ENCODE data around the gene AADACL3.
"Not testable (repeated sequence)": the region's sequence is repeated elsewhere in the genome, so short reads cannot be mapped to it uniquely, and the experiment has no call there.

AADACL3 gene, protein sequence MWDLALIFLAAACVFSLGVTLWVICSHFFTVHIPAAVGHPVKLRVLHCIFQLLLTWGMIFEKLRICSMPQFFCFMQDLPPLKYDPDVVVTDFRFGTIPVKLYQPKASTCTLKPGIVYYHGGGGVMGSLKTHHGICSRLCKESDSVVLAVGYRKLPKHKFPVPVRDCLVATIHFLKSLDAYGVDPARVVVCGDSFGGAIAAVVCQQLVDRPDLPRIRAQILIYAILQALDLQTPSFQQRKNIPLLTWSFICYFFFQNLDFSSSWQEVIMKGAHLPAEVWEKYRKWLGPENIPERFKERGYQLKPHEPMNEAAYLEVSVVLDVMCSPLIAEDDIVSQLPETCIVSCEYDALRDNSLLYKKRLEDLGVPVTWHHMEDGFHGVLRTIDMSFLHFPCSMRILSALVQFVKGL

DNA sequence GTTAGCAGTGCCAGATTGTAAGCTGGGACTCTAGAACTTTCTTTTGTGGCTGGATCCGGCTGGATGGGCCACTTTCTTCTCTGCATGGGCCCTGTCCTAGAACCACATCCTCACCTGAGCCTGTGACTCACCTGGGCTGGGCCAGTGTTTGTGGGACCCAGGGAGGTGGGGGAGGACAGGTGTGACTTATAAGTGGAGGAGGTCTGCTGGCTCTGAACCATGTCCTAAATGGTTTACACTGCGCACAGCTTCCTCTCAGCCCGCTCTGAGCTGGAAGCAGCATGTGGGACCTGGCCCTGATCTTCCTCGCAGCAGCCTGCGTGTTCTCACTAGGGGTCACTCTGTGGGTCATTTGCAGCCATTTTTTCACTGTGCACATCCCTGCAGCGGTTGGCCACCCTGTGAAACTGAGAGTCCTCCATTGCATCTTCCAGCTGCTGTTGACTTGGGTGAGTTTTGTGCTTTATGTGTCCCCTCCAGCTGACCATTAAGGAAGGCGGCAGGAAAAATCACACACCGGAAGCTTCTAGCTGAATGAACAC is at the start of gene AADACL3:
AADACL3 (plus strand) TSS at position 215 of the 542 bp plus-strand sequence; CDS start at position 282, 67 bp downstream.
- H3K4me3 ChIP-seq (ENCODE audit: low read length) = no peak within 1 kb of the TSS
- TF ChIP-seq, protein P1, sequence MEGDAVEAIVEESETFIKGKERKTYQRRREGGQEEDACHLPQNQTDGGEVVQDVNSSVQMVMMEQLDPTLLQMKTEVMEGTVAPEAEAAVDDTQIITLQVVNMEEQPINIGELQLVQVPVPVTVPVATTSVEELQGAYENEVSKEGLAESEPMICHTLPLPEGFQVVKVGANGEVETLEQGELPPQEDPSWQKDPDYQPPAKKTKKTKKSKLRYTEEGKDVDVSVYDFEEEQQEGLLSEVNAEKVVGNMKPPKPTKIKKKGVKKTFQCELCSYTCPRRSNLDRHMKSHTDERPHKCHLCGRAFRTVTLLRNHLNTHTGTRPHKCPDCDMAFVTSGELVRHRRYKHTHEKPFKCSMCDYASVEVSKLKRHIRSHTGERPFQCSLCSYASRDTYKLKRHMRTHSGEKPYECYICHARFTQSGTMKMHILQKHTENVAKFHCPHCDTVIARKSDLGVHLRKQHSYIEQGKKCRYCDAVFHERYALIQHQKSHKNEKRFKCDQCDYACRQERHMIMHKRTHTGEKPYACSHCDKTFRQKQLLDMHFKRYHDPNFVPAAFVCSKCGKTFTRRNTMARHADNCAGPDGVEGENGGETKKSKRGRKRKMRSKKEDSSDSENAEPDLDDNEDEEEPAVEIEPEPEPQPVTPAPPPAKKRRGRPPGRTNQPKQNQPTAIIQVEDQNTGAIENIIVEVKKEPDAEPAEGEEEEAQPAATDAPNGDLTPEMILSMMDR (IDR thresholded peaks at IDR 0.05; ENCODE audit: insufficient read depth, low read depth, low read length, missing control alignments) = no peak
- DNase-seq (ENCODE audit: low read depth) = no peak

DNA sequence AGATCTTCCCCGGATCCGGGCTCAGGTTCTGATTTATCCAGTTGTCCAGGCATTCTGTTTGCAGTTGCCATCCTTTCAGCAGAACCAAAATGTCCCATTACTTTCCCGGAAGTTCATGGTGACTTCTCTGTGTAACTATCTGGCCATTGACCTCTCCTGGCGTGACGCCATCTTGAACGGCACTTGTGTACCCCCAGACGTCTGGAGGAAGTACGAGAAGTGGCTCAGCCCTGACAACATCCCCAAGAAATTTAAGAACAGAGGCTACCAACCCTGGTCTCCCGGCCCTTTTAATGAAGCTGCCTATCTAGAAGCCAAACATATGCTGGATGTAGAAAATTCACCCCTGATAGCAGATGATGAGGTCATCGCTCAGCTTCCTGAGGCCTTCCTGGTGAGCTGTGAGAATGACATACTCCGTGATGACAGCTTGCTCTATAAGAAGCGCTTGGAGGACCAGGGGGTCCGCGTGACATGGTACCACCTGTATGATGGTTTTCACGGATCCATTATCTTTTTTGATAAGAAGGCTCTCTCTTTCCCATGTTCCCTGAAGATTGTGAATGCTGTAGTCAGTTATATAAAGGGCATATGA is 49.7 kb upstream of the AADACL3 start:
- H3K4me3 ChIP-seq (ENCODE audit: low read length) = no peak overlapping the region
- TF ChIP-seq, protein P1 (IDR thresholded peaks at IDR 0.05; ENCODE audit: insufficient read depth, low read depth, low read length, missing control alignments) = no peak
- DNase-seq (ENCODE audit: low read depth) = no peak

DNA sequence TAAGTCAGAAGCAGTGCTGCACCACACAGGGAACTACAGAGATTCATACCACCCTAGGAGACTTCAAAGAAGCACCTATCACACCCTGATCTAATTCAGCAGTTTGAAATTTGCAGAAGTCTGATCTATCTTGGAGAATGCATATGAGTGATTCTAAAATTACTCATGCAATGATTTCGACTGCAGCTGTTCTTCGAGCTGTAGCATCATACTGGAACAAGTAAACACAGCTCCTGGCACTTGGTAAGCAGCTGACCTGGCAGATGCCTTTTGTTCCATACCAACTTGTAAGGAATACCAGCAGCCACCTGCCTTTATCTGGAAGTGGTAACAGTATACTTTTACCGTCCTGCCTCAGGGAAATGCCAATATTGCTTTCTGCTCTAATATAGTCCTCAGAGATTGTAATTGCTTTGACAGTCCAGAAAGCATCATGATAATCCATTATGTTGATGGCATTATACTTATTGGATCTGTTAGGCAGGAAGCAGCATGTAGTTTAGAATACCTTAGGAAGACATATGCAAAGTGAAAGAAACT is 46.3 kb upstream of the AADACL3 start:
- H3K4me3 ChIP-seq (ENCODE audit: low read length) = no peak overlapping the region
- TF ChIP-seq, protein P1 (IDR thresholded peaks at IDR 0.05; ENCODE audit: insufficient read depth, low read depth, low read length, missing control alignments) = no peak
- DNase-seq (ENCODE audit: low read depth) = peak; percentile 26

DNA sequence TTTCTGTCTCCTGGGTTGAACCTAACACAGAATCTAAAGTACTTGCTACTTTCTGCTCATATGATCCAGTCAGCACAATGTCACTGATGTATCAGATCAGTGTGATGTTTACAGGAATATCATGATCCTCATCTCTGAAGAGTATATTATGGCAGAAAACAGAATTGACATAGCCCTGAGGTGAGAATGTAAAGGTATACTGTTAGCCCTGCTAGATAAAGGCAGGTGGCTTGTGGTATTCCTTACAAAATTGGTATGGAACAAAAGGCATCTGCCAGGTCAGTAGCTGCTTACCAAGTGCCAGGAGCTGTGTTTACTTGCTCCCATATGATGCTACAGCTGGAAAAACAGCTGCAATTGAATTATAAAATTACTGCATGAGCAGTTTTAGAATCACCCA is 41.6 kb upstream of the AADACL3 start:
- TF ChIP-seq, protein P1 (IDR thresholded peaks at IDR 0.05; ENCODE audit: insufficient read depth, low read depth, low read length, missing control alignments) = no peak
- no peak for DNase-seq (ENCODE audit: low read depth)
- H3K4me3 ChIP-seq (ENCODE audit: low read length) = no peak overlapping the region

DNA sequence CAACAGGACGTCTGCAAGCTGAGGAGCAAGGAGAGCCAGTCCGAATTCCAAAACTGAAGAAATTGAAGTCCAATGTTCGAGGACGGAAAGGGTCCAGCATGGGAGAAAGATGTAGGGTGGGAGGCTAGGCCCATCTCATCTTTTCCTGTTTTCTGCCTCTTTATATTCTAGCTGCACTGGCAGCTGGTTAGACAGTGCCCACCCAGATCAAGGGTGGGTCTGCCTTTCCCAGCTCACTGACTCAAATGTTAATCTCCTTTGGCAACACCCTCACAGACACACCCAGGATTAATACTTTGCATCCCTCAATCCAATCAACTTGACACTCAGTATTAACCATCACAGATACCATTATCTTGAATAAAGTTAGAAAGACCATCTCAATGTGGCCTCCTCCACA is 39.8 kb upstream of the AADACL3 start:
- DNase-seq (ENCODE audit: low read depth); H3K4me3 ChIP-seq (ENCODE audit: low read length): not testable (repeated sequence)

DNA sequence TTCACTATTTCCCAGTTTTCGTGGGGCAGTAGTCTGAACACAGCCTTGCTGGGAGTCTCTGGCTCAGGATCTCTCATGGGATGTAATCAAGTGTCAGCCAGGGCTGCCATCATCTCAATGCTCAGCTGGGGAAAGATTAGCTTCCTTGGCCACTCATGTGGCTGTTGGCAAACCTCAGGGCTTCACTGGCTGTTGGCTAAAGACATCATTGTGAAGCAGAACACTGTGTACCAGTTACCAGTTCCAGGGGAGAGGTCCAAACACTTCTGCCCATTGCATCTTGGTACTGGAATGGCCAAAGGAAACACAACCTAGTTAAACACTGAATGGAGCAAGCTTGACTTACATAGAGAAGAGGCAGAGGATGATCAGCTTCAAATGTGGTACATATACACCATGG is 38.3 kb upstream of the AADACL3 start:
- no peak for DNase-seq (ENCODE audit: low read depth)
- TF ChIP-seq, protein P1 (IDR thresholded peaks at IDR 0.05; ENCODE audit: insufficient read depth, low read depth, low read length, missing control alignments) = no peak
- H3K4me3 ChIP-seq (ENCODE audit: low read length) = no peak overlapping the region

DNA sequence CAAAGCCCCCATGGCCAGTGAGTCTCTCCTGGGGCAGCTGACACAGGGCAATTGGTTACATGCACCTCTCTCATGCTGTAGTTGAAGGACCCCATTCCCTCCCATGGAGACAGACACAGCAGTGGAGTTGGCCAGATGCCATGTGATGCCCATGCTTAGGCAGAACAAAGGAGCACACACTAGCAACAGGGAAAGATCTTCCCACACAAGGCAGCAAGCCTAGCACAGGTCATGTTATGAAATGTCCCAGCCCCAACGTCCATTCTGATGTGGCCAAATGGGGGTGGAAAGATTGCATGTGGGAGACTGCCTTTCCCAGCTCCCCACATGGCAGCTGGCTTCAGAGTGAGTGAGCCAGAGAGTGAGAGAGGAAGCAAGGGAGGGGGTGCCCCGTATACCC is 37.6 kb upstream of the AADACL3 start:
- DNase-seq (ENCODE audit: low read depth) = no peak
- H3K4me3 ChIP-seq (ENCODE audit: low read length) = no peak overlapping the region
- TF ChIP-seq, protein P1 (IDR thresholded peaks at IDR 0.05; ENCODE audit: insufficient read depth, low read depth, low read length, missing control alignments) = no peak
